GM18502 (cell line): Measurements from ENCODE around the gene TCF7L2.

Experiments
- ATAC-seq: cut with Tn5 transposase; IDR thresholded peaks from one replicate; pipeline ENCODE4 v1.9.1; 2021; ENCODE audit warnings: mild to moderate bottlenecking; ENCODE audit not compliant: unreplicated experiment, poor library complexity

The TCF7L2 gene

GRCh38 chr10:113111900-113112853, 162.1 kb downstream of the TCF7L2 start:
- ATAC-seq = no peak

- no peak for ATAC-seq
These were observed 163.2 kb downstream of the TCF7L2 start for GRCh38 chr10:113113241-113113640.

- no peak for ATAC-seq
These were observed 163.9 kb downstream of the TCF7L2 start for GRCh38 chr10:113113918-113114317.

- ATAC-seq = no peak
These were observed 165.5 kb downstream of the TCF7L2 start for GRCh38 chr10:113115556-113115955.

GRCh38 chr10:113118882-113119281, 168.8 kb downstream of the TCF7L2 start:
- ATAC-seq = no peak

- ATAC-seq = no peak
These were observed 169.8 kb downstream of the TCF7L2 start for GRCh38 chr10:113119801-113120200.

GRCh38 chr10:113121153-113121552, 171.1 kb downstream of the TCF7L2 start:
- ATAC-seq = no peak

- ATAC-seq = no peak
These were observed 172.9 kb downstream of the TCF7L2 start for GRCh38 chr10:113122947-113123346.

- no peak for ATAC-seq
These were observed 174.7 kb downstream of the TCF7L2 start for GRCh38 chr10:113124724-113125123.

GRCh38 chr10:113125612-113126011, 175.6 kb downstream of the TCF7L2 start:
- ATAC-seq = no peak

- peak; percentile 56 for ATAC-seq
These were observed 176.5 kb downstream of the TCF7L2 start for GRCh38 chr10:113126229-113127201.

GRCh38 chr10:113127261-113127900, 177.3 kb downstream of the TCF7L2 start:
- no peak for ATAC-seq

GRCh38 chr10:113127901-113128283, 177.8 kb downstream of the TCF7L2 start:
- no peak for ATAC-seq

- no peak for ATAC-seq
These were observed 178.5 kb downstream of the TCF7L2 start for GRCh38 chr10:113128450-113129070.

GRCh38 chr10:113129117-113129516, 179.1 kb downstream of the TCF7L2 start:
- no peak for ATAC-seq

- ATAC-seq = no peak
These were observed 180.1 kb downstream of the TCF7L2 start for GRCh38 chr10:113130014-113130641.

- ATAC-seq = no peak
These were observed 181.7 kb downstream of the TCF7L2 start for GRCh38 chr10:113131613-113132261.

GRCh38 chr10:113132591-113133121, 182.6 kb downstream of the TCF7L2 start:
- no peak for ATAC-seq
